Right atrium auricular region (tissue), 2 donors: ENCODE data around the gene MET. TPM values are rescaled to one million over a fixed set of nuclear protein-coding genes. Genes with fewer than 3 reads are reported as not detected.

Experiments used
- DNase-seq: peaks from one replicate; pipeline ENCODE4 v3.0.0-alpha.2; 2019; ENCODE audit warnings: low spot score
- H3K27ac ChIP-seq, 2 donors: fragments of 200-600 bp; sonication (generic); 1 replicate in 1 of 2; 2 replicates in 1 of 2; pipeline ENCODE4 v1.5.1; 2016 to 2019
- H3K27me3 ChIP-seq, 2 donors: fragments of 200-600 bp; sonication (generic); one replicate each; pipeline versions ENCODE4 v1.5.1 to v1.6.0; 2017 to 2019
- H3K36me3 ChIP-seq: fragments of 200-600 bp; sonication (generic); one replicate; pipeline ENCODE4 v1.5.1; 2016
- H3K4me1 ChIP-seq, 2 donors: fragments of 200-600 bp; sonication (generic); one replicate each; pipeline versions ENCODE4 v1.5.1 to v1.6.0; 2017 to 2019
- H3K4me3 ChIP-seq, 2 donors: fragments of 200-600 bp; sonication (generic); 1 replicate in 1 of 2; 2 replicates in 1 of 2; pipeline ENCODE4 v1.5.1; 2017 to 2019; ENCODE audit warnings: mild to moderate bottlenecking in 1 of 2, moderate library complexity in 1 of 2
- H3K9me3 ChIP-seq, 2 donors: fragments of 200-600 bp; sonication (generic); one replicate each; pipeline ENCODE4 v1.5.1; 2019
- total RNA-seq, 2 donors: library from RNA; depleted of rRNA; stranded (reverse); fragments of >200 nt; gene quantifications; one replicate each; pipeline ENCODE4 v1.1.0, GENCODE V29; 2016
- TF ChIP-seq, protein P1 (sequence below), 2 donors: fragments of 200-600 bp; sonication (generic); IDR thresholded peaks; one replicate each; pipeline ENCODE4 v1.5.1; 2019; ENCODE audit warnings: antibody characterized with exemption in 2 of 2

MET gene
- total RNA-seq, 2 donors from 2014 or later = 16.1 to 17.5 TPM

GRCh38 chr7:116675812-116676355 lies 3.9 kb downstream of the MET start:
- no peaks in the 10 kb centered on the region for H3K27me3 ChIP-seq
- peaks cover 0 to 25% of the 10 kb centered on the region in 2 donors for H3K4me1 ChIP-seq
- H3K4me3 ChIP-seq = no peak overlapping the region
- no peaks in the 10 kb centered on the region for H3K36me3 ChIP-seq
- no peak for DNase-seq
- TF ChIP-seq, protein P1, sequence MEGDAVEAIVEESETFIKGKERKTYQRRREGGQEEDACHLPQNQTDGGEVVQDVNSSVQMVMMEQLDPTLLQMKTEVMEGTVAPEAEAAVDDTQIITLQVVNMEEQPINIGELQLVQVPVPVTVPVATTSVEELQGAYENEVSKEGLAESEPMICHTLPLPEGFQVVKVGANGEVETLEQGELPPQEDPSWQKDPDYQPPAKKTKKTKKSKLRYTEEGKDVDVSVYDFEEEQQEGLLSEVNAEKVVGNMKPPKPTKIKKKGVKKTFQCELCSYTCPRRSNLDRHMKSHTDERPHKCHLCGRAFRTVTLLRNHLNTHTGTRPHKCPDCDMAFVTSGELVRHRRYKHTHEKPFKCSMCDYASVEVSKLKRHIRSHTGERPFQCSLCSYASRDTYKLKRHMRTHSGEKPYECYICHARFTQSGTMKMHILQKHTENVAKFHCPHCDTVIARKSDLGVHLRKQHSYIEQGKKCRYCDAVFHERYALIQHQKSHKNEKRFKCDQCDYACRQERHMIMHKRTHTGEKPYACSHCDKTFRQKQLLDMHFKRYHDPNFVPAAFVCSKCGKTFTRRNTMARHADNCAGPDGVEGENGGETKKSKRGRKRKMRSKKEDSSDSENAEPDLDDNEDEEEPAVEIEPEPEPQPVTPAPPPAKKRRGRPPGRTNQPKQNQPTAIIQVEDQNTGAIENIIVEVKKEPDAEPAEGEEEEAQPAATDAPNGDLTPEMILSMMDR (IDR thresholded peaks at IDR 0.05) = no peak
- no peaks in the 10 kb centered on the region for H3K9me3 ChIP-seq
- no peak overlapping the region for H3K27ac ChIP-seq

GRCh38 chr7:116678780-116679179 lies 6.8 kb downstream of the MET start:
- Histone ChIP-seq H3K36me3 (no peaks in the 10 kb centered on the region), H3K4me3 (no peak overlapping the region), H3K9me3 (no peaks in the 10 kb centered on the region), H3K4me1 (no peaks in the 10 kb centered on the region), H3K27ac (no peak overlapping the region), H3K27me3 (no peaks in the 10 kb centered on the region)
- TF ChIP-seq, protein P1 (IDR thresholded peaks at IDR 0.05) = no peak
- no peak for DNase-seq

DNA sequence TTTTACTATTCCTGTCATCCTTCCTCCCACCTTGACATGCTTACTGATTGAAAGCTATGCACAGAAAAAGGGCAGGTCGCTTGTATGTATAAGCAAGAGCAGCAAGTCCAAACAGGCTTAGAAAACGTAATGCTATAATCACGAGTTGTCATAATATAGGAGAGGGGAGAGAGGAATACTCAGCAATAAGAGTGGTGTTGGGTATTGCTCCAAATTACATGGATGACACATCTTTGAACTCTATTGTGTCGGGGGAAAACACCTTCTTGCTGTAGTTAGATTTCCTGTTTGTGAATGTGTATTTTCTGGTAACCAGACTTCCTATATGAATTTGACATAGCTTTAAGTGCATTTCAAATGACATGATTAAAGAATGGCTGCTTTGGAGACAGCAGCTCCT lies 7.5 kb downstream of the MET start:
- Histone ChIP-seq H3K4me3 (no peak overlapping the region), H3K27ac (no peak overlapping the region), H3K27me3 (no peaks in the 10 kb centered on the region), H3K9me3 (no peaks in the 10 kb centered on the region), H3K36me3 (no peaks in the 10 kb centered on the region), H3K4me1 (no peaks in the 10 kb centered on the region)
- TF ChIP-seq, protein P1 (IDR thresholded peaks at IDR 0.05) = no peak
- DNase-seq = no peak

- Histone ChIP-seq H3K4me3 (no peak overlapping the region), H3K27ac (no peak overlapping the region), H3K4me1 (peaks cover 0 to 10% of the 10 kb centered on the region in 2 donors), H3K9me3 (no peaks in the 10 kb centered on the region), H3K27me3 (no peaks in the 10 kb centered on the region), H3K36me3 (no peaks in the 10 kb centered on the region)
- TF ChIP-seq, protein P1 (IDR thresholded peaks at IDR 0.05) = no peak
- DNase-seq = no peak
These were observed 11.8 kb downstream of the MET start for GRCh38 chr7:116683786-116684185.

- H3K27me3 ChIP-seq = no peaks in the 10 kb centered on the region
- H3K27ac ChIP-seq = no peak overlapping the region
- peaks cover 0 to 10% of the 10 kb centered on the region in 2 donors for H3K4me1 ChIP-seq
- H3K9me3 ChIP-seq = no peaks in the 10 kb centered on the region
- no peaks in the 10 kb centered on the region for H3K36me3 ChIP-seq
- H3K4me3 ChIP-seq = no peak overlapping the region
- TF ChIP-seq, protein P1 (IDR thresholded peaks at IDR 0.05) = no peak
- DNase-seq = no peak
These were observed 14.0 kb downstream of the MET start for GRCh38 chr7:116686033-116686432.

DNA sequence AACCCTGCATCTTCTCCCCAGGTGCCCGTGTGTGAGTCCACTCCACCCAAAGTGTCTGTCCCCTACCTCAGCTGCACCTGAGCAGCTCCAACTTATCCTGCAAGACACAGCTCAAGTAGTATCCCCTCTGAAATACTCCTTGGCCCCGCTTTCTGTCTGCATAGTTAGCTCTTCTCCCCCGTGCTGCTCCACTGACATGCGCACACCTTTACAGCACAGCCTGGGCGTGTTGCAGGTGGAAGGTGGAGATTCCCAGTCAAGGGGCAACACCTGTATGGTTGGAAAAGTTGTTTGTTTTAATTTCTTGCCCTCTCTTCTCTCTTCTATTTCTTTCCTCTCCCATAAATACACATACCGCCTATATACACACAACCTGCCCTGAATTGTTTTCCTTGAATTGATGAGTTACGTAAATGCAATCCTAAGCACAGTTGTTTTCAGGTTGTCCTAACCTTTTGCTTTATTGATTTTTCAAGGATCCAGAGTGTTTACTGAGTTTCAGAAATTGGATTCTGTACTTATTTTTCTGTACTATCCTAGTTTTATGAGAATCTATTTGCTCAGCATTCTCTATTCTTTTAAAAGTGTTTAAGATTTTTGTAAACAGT lies 14.9 kb downstream of the MET start:
- Histone ChIP-seq H3K4me1 (peaks cover 0 to 10% of the 10 kb centered on the region in 2 donors), H3K27me3 (no peaks in the 10 kb centered on the region), H3K9me3 (no peaks in the 10 kb centered on the region), H3K4me3 (no peak overlapping the region), H3K36me3 (no peaks in the 10 kb centered on the region), H3K27ac (no peak overlapping the region)
- DNase-seq = no peak
- TF ChIP-seq, protein P1 (IDR thresholded peaks at IDR 0.05) = no peak
